Rectal smooth muscle tissue (tissue), 1 donor: Measurements from ENCODE around the gene KPNA5.
"Not testable (repeated sequence)": the region's sequence is repeated elsewhere in the genome, so short reads cannot be mapped to it uniquely, and the experiment has no call there.

ENCODE experiments used
- H3K27ac ChIP-seq: one replicate; pipeline ENCODE4 v1.7.0; 2013; ENCODE audit warnings: low read depth, low read length, inconsistent platforms
- H3K27me3 ChIP-seq: one replicate; pipeline ENCODE4 v1.7.0; 2013; ENCODE audit warnings: low read length; ENCODE audit not compliant: control insufficient read depth, insufficient read depth
- H3K36me3 ChIP-seq: one replicate; pipeline ENCODE4 v1.7.0; 2013; ENCODE audit warnings: low read length; ENCODE audit not compliant: control insufficient read depth, insufficient read depth
- H3K4me1 ChIP-seq: one replicate; pipeline ENCODE4 v1.7.0; 2013; ENCODE audit warnings: low read length; ENCODE audit not compliant: control insufficient read depth, insufficient read depth
- H3K4me3 ChIP-seq: one replicate; pipeline ENCODE4 v1.7.0; 2013; ENCODE audit warnings: low read length
- H3K9ac ChIP-seq: one replicate; pipeline ENCODE4 v1.7.0; 2013; ENCODE audit warnings: low read length

The KPNA5 gene

DNA sequence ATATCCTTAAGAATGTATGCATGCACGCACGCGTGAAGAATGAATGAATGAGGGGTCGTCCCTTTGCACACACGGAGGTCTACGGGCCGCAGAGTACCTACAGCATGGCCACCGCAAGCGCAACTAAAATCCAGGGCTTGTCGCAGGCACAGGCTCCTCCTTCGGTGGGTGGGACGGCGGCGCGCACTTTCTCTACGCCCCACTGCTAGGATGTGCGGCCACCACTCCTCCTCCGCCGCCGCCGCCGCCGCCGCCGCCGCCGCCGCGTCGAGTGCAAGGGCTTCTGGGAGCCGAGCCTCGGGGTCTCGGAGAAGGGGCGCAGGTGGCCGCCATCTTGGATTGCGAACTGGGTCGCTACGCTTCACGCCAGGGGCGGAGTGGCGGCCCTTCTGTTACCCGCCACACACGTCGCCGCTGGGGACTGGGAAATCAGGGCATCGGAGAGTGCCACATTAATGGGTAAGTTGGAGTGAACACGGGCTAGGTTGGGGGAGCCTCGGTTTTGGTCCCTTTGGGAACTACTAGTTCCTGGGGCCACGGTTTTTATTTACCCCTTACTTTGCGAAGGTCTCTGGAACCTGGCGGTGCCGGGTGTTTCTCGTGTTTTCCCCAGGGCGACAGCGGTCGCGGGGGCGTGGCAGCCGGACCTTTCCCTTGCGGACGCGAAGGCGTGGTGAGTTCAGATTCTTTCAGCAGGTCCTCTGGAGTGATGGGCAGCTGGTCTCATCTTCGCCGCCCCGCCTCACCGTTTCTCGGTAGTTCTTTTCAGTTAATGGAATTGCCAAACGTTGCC lies at the start of gene KPNA5:
Gene KPNA5 (plus strand): TSS at position 332 of the 793 bp plus-strand sequence. CDS start 124 bp downstream, at position 456.
- Histone ChIP-seq H3K36me3 (no peaks in the 10 kb centered on the region), H3K4me3 (peak within 1 kb of the TSS; percentile 93)

DNA sequence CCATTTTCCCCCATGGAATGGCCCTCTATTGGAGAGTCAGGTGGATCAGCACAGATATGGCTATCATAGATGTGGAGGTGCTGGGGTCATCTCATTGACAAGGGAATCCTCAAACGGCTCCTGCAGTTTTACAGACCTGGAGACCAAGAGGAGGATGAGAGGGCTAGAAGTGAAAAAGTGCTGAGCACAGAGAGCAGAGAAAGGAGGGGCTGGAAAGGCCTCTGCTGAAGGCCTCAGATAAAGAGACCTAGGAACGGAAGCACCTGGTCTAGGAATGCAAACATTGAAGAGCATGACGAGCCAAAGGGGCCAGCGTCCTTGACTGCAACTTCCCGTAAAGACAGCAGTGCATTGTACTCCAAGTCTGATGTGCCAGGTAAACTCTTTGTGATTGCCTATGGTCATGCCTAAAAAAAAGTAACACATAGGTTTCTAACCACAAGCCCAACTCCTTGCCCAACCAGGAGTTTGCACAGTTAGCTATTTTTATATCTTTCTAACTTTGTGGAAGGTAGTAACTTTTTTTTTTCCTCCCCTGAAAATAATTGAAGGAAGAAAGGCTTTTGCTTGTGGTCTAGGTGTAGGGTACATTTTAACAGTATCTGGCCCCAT lies 49.5 kb upstream of the KPNA5 start:
- Histone ChIP-seq H3K36me3 (peaks cover 8% of the 10 kb centered on the region), H3K4me1 (no peaks in the 10 kb centered on the region), H3K27me3 (no peaks in the 10 kb centered on the region), H3K9ac (no peak overlapping the region), H3K27ac (no peak overlapping the region), H3K4me3 (no peak overlapping the region)

More for the DNA sequence above, at the start of gene KPNA5:
- H3K27ac ChIP-seq: peak within 1 kb of the TSS; percentile 92
- H3K27me3 ChIP-seq: no peaks in the 10 kb centered on the region
- no peaks in the 10 kb centered on the region for H3K4me1 ChIP-seq
- peak within 1 kb of the TSS; percentile 80 for H3K9ac ChIP-seq

DNA sequence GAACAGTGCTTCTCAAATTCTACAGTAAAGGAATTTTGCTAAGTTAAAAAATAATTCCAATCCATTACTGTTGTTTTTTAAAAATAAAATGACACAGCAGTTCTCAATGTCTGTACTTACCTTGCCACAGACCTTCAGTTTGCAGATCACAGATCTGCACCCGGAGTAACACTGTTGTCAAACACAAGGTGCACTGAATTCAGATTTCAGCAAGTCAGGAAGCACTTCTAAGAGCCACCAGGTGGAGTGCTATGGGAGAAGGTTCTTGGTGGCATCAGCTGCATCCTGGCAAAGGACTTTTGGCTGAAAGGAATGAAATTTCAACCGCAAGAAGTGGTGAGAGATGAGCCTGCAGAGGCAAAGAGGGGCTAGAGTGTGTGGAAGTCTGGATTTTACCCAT lies 47.3 kb upstream of the KPNA5 start:
- Histone ChIP-seq H3K36me3 (peaks cover 8% of the 10 kb centered on the region), H3K4me1 (no peaks in the 10 kb centered on the region), H3K9ac (no peak overlapping the region), H3K4me3 (no peak overlapping the region), H3K27me3 (no peaks in the 10 kb centered on the region), H3K27ac (no peak overlapping the region)

DNA sequence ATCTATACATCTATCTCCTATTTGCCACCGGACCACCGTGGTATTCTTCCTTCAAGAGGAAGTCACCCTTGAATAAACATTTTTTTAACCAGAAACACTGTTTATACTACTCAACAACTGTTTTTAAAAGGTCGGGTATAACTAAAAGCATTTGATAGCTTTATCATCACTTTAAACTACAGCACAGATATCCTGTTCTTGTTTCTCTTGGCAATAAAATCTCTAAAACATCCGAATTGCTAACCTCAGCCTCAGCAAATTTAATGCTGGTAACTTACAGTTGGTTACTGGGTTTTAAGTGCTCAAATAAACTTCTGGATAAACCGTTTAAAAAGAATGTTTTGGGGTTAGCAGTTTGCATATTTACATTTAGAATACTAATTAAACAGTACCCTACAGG lies 32.9 kb upstream of the KPNA5 start:
- Histone ChIP-seq H3K27me3 (no peaks in the 10 kb centered on the region), H3K36me3 (no peaks in the 10 kb centered on the region), H3K4me1 (no peaks in the 10 kb centered on the region), H3K4me3 (no peak overlapping the region), H3K27ac (no peak overlapping the region), H3K9ac (no peak overlapping the region)

DNA sequence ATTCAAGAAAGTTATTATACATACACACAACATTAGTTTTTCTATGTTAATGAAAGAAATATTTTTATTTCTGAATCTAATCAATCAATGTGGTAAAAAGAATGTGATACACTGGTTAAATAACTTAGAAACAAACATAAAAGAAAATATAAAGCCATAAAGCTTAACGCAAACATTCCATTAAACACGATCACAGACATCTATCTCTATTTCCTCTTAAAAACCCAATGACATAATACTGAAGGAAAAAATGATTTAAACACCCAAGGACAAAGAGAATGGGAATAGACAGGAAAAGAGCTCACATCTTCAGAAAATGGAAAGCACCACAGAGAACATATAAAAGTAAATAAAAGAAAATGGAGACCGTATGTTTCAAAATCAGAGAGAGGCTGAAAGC lies 31.9 kb upstream of the KPNA5 start:
- no peaks in the 10 kb centered on the region for H3K36me3 ChIP-seq
- H3K4me1 ChIP-seq: no peaks in the 10 kb centered on the region
- H3K4me3 ChIP-seq: no peak overlapping the region
- H3K27me3 ChIP-seq: no peaks in the 10 kb centered on the region
- no peak overlapping the region for H3K27ac ChIP-seq
- no peak overlapping the region for H3K9ac ChIP-seq

DNA sequence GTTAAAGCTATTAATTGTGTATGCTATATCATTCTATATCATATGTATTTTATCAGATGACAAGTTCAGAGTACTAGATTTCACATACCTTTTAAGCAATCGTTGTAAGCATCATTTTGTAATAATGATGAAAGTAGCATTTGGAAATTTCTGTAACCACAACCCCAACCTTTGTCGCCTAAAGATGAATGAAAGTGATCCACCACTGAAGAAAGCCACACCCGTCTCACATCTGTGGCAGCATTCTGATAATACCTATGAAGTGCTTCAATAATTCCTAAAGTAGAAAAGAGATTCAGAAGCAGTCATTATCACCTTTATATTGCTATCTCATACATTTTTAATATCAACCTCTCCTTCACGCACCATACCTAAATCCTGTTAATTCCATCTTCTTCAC lies 29.1 kb upstream of the KPNA5 start:
- Histone ChIP-seq H3K36me3 (no peaks in the 10 kb centered on the region), H3K4me3 (no peak overlapping the region), H3K27me3 (no peaks in the 10 kb centered on the region), H3K4me1 (no peaks in the 10 kb centered on the region), H3K27ac (no peak overlapping the region), H3K9ac (no peak overlapping the region)

DNA sequence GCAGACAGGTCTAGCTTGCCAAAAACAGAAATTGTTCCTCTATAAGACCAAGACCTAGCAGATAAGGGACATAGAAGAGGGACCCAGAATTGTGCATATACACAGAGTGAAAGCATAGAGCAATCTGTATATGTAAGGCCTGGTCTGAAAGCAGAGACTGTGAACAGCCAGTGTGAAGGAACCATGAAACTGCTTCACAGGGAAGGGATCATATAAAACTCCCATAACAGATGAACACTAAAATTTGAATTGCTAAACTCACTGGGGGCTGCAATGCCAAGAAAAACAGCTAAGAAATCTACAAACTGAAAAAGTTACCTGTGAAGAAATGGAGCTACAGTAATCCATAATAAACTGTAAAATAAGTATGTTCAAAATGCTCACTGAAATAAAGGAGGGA lies 19.4 kb upstream of the KPNA5 start:
- no peak overlapping the region for H3K27ac ChIP-seq
- H3K4me3 ChIP-seq: no peak overlapping the region
- no peaks in the 10 kb centered on the region for H3K27me3 ChIP-seq
- no peak overlapping the region for H3K9ac ChIP-seq
- H3K4me1 ChIP-seq: no peaks in the 10 kb centered on the region
- no peaks in the 10 kb centered on the region for H3K36me3 ChIP-seq

DNA sequence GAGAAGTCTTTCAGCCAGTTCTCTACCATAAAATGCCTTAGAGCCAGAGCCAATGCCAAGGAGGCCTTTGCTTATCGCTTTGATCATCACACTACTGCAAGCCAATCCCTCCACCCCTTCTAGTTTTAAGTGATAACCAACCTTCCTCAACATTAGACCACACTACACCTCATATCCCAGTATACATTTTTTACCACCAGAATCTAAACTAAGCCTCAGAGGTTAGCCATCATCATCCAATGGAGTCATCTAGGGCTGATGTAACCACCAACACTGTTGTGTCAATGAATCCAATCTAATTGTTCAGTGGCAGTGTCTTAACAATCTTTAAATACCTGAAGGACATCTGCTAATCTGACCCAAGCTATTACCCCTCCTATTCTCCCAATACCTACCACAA lies 18.8 kb upstream of the KPNA5 start:
- no peaks in the 10 kb centered on the region for H3K4me1 ChIP-seq
- H3K36me3 ChIP-seq: no peaks in the 10 kb centered on the region
- no peak overlapping the region for H3K27ac ChIP-seq
- no peak overlapping the region for H3K4me3 ChIP-seq
- H3K9ac ChIP-seq: no peak overlapping the region
- H3K27me3 ChIP-seq: no peaks in the 10 kb centered on the region

DNA sequence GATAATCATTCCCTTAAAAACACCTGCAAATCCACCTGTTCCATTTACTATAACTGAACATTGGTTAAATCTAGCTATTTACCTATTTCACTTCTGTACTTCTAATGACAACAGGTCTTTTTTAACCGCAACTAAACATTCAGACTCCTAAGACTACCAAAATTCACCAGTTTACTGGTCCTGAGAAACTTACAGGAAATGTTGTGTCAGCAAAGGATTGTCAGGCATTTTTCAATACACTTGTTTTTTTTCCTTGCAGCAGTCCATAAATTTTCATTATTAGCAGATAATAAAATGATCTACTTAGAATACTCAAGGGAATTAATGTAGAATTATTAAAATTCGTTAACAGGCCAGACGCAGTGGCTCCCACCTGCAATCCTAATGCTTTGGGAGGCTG lies 17.7 kb upstream of the KPNA5 start:
- Histone ChIP-seq H3K9ac (no peak overlapping the region), H3K36me3 (no peaks in the 10 kb centered on the region), H3K4me3 (no peak overlapping the region), H3K27me3 (no peaks in the 10 kb centered on the region), H3K27ac (no peak overlapping the region), H3K4me1 (peaks cover 4% of the 10 kb centered on the region)

DNA sequence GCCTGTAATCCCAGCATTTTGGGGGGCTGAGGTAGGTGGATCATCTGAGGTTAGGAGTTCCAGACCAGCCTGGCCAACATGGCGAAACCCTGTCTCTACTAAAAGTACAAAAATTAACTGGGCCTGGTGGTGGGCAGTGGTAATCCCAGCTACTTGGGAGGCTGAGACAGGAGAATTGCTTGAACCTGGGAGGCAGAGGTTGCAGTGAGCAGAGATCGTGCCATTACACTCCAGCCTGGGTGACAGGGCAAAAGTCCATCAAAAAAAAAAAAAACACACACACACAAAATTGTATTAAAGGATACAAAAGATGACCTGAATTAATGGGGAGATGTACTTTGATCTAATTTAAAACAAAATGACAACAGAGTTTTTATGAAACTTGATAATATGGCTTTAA lies 16.8 kb upstream of the KPNA5 start:
- not testable (repeated sequence) for H3K4me3 ChIP-seq, H3K9ac ChIP-seq, H3K27me3 ChIP-seq, H3K36me3 ChIP-seq, H3K4me1 ChIP-seq, H3K27ac ChIP-seq

DNA sequence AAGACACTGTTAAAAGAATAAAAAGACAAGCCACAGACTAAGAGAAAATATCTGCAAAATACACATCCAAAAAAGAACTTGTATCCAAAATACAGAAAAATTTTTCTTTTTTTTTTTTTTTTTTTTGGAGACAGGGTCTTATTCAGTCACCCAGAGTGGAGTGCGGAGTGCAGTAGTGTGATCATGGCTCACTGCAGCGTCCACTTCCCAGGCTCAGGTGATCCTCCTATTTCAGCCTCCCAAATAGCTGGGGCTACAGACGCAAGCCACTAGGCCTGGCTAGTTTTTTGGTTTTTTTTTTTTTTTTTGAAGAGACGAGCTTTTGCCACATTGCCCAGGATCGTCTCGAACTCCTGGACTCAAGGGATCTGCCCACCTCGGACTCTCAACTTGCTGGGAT lies 15.5 kb upstream of the KPNA5 start:
- H3K27ac ChIP-seq: no peak overlapping the region
- H3K9ac ChIP-seq: no peak overlapping the region
- H3K4me1 ChIP-seq: peaks cover 4% of the 10 kb centered on the region
- no peaks in the 10 kb centered on the region for H3K27me3 ChIP-seq
- H3K4me3 ChIP-seq: no peak overlapping the region
- no peaks in the 10 kb centered on the region for H3K36me3 ChIP-seq

DNA sequence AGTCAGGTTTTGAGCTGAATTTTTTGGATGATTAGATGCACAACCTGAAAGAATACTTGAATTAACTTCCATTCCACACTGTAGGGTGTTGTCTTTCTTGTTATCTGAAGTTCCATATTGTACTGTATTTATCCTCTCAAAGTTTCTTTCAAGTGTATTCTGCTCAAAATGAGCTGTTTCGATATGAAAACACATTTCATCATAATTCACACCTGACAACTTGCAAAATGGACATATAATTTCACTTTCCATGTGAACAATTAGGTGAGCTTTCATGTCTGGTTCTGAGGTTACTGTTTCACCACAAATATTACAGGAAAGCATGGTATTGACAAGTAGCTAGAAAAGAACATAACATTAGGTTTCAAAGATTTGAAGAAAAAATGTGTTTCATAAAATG lies 14.1 kb upstream of the KPNA5 start:
- no peak overlapping the region for H3K9ac ChIP-seq
- peaks cover 4% of the 10 kb centered on the region for H3K4me1 ChIP-seq

DNA sequence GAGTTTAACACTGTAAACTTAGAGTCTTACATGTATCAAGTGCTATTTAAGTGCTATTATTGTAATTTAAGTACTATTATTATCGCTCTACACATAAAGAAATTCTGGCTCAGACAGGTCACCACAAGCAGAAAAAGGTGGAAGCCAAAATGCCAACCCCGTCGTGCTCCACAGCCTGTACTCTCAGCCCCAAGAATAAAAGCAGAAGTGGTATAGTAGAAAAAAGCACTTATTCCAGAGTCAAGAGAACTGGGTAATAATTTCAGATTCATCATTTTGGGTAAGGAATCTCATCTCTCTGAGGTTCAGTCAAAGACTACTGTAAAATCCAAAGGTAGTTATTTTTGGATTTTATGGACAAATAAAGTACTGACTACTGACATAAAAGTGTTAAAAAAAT lies 13.4 kb upstream of the KPNA5 start:
- peaks cover 4% of the 10 kb centered on the region for H3K4me1 ChIP-seq
- no peak overlapping the region for H3K27ac ChIP-seq
- H3K36me3 ChIP-seq: no peaks in the 10 kb centered on the region
- H3K27me3 ChIP-seq: no peaks in the 10 kb centered on the region
- H3K9ac ChIP-seq: no peak overlapping the region
- H3K4me3 ChIP-seq: peak overlapping the region; percentile 89

More for the DNA sequence above, 14.1 kb upstream of the KPNA5 start:
- Histone ChIP-seq H3K36me3 (no peaks in the 10 kb centered on the region), H3K4me3 (no peak overlapping the region), H3K27ac (no peak overlapping the region), H3K27me3 (no peaks in the 10 kb centered on the region)
